Spleen (tissue), 11 donors: ENCODE data around the gene LRMDA. TPM values are rescaled to one million over a fixed set of nuclear protein-coding genes. Genes with fewer than 3 reads are reported as not detected.

Source experiments
- DNase-seq: peaks from one replicate; pipeline ENCODE4 v3.0.0-alpha.2; 2020
- H3K27ac ChIP-seq, 8 donors: fragments of 200-600 bp; sonication (generic) in 7 of 8; 1 replicate in 4 of 8; 2 replicates in 4 of 8; pipeline versions ENCODE4 v1.5.0 to v1.8.0; 2016 to 2021; ENCODE audit warnings: inconsistent platforms in 4 of 8, mild to moderate bottlenecking in 4 of 8, moderate library complexity in 1 of 8
- H3K27me3 ChIP-seq, 7 donors: fragments of 200-600 bp; sonication (generic) in 6 of 7; replicated peaks in 1 of 7; 1 replicate in 4 of 7; 2 replicates in 3 of 7; pipeline versions ENCODE4 v1.5.0 to v1.8.0; 2016 to 2021; ENCODE audit warnings: inconsistent platforms in 3 of 7, mild to moderate bottlenecking in 1 of 7
- H3K36me3 ChIP-seq, 6 donors: fragments of 200-600 bp; sonication (generic) in 5 of 6; 1 replicate in 4 of 6; 2 replicates in 2 of 6; pipeline versions ENCODE4 v1.5.0 to v1.8.0; 2016 to 2021; ENCODE audit warnings: inconsistent platforms in 2 of 6
- H3K4me1 ChIP-seq, 6 donors: fragments of 200-600 bp; sonication (generic) in 5 of 6; 1 replicate in 3 of 6; 2 replicates in 3 of 6; pipeline versions ENCODE4 v1.5.0 to v1.8.0; 2016 to 2021; ENCODE audit warnings: inconsistent platforms in 3 of 6
- H3K4me3 ChIP-seq, 8 donors: fragments of 200-600 bp; sonication (generic) in 7 of 8; 1 replicate in 4 of 8; 2 replicates in 4 of 8; pipeline versions ENCODE4 v1.5.0 to v1.8.0; 2016 to 2021; ENCODE audit warnings: inconsistent platforms in 4 of 8, mild to moderate bottlenecking in 4 of 8, moderate library complexity in 2 of 8
- H3K9me3 ChIP-seq, 8 donors: fragments of 200-600 bp; sonication (generic) in 7 of 8; 1 replicate in 4 of 8; 2 replicates in 4 of 8; pipeline versions ENCODE4 v1.5.0 to v1.8.0; 2016 to 2021; ENCODE audit warnings: inconsistent platforms in 4 of 8
- POLR2A ChIP-seq, 3 donors: fragments of 450-650 bp; IDR thresholded peaks; one replicate each; pipeline ENCODE4 v1.5.1; 2017; ENCODE audit warnings: antibody characterized with exemption in 3 of 3, mild to moderate bottlenecking in 1 of 3
- POLR2AphosphoS5 ChIP-seq, 3 donors: sonication (generic); formaldehyde crosslinking; IDR thresholded peaks; one replicate each; pipeline ENCODE4 v1.5.1; 2017; ENCODE audit warnings: antibody characterized with exemption in 3 of 3
- WGBS, 5 donors: extraction: QIAGEN DNeasy Blood & Tissue Kit in 3 of 5; methylation state at CpG; one replicate each; pipeline versions ENCODE4 v1.1.5 to v1.1.7; 2013 to 2018; 5-methylcytosine and 5-hydroxymethylcytosine counted together
- intact Hi-C: fragments of 100-400 bp; cut with DNase I; formaldehyde crosslinking; loops from one replicate; pipeline ENCODE4 v1.15.0; 2023; ENCODE audit warnings: low total_unique reads
- polyA plus RNA-seq, 3 donors: library from polyadenylated mRNA; stranded (reverse); fragments of 200-250 nt; gene quantifications; one replicate each; pipeline ENCODE4 v1.2.1, GENCODE V29; 2013
- total RNA-seq, 7 donors: library from RNA; depleted of rRNA in 3 of 7; stranded (reverse); fragments of >200 nt in 3 of 7; fragmentation: NEBNext Ultra II Directional in 4 of 7; extraction: Animal tissue kit (Norgen Biotek cat#: 25700) in 4 of 7; gene quantifications; one replicate each; pipeline versions ENCODE4 v1.1.0 to v1.2.1, GENCODE V29; 2016 to 2021
- TF ChIP-seq, protein P1 (sequence below), 11 experiments: fragments of 200-600 bp in 7 of 11; fragments of 450-650 bp in 4 of 11; sonication (generic) in 4 of 11; IDR thresholded peaks in 8 of 11; conservative IDR thresholded peaks in 3 of 11; 1 replicate in 7 of 11; 2 replicates in 4 of 11; pipeline versions ENCODE4 v1.4.0 to v1.8.0; 2016 to 2021; ENCODE audit warnings: antibody characterized with exemption in 11 of 11, inconsistent platforms in 4 of 11, mild to moderate bottlenecking in 1 of 11
- donor health status: healthy with polysubstance abuse.
- donor health status: DM: no; HTN: no; CAD: no; lungs with moderate emphysema.
- donor health status: DM: no; HTN: no; CAD: no.
- donor health status: Bipolar disorder and iron deficiency.
- donor health status: healthy.
- donor health status: DM: no; HTN: no; CAD: no.
- donor health status: DM: yes; HTN: yes; CAD: no.

LRMDA gene
- total and polyA plus RNA-seq, 10 donors, result 7.3 to 46.6 (median 28.2) TPM

DNA sequence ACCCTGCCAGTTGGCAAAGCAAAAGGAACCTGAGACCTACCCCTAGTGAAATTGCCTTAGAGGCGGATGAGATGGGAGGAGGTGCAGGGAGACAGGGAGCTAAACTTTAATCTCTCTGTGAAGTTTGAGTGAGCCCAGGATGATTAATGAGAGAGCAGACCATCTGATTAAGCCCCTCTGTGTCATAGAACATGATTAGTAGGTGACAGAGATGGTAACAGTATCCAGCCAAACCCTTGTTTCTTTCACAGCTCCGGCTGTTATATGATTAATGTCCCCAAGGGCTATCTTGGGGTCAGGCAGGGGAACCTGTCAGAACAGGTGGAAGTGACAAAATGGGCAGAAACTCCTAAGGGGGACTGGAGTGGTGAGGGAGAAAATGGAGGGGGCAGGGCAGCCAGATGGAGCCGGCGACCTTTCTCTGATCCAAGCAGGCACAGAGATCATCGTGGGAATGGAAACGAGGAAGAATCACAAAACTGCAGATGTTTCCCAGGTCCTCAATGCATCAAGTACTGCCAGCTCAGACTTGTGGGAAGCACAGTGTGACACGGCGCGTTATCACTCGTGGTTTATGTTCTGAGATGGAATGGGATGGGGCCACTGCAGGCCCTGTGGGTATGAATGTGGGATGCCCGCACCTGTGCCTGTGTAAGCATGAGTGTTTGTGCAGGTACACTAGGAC, 684.2 kb downstream of the LRMDA start:
- H3K36me3 ChIP-seq, result no peaks in the 10 kb centered on the region
- no peak overlapping the region for H3K4me3 ChIP-seq
- DNase-seq, result no peak
- 80 to 91% (median 83%) methylated on average over 11 of the region's 11 CpGs for WGBS, 5 donors
- H3K4me1 ChIP-seq, result peaks cover 0 to 3% (median 0%) of the 10 kb centered on the region in 6 donors
- H3K9me3 ChIP-seq, result no peaks in the 10 kb centered on the region
- H3K27ac ChIP-seq, result no peak overlapping the region
- TF ChIP-seq POLR2AphosphoS5 (IDR thresholded peaks at IDR 0.05) (no peak), POLR2A (IDR thresholded peaks at IDR 0.05) (no peak)
- TF ChIP-seq, protein P1, sequence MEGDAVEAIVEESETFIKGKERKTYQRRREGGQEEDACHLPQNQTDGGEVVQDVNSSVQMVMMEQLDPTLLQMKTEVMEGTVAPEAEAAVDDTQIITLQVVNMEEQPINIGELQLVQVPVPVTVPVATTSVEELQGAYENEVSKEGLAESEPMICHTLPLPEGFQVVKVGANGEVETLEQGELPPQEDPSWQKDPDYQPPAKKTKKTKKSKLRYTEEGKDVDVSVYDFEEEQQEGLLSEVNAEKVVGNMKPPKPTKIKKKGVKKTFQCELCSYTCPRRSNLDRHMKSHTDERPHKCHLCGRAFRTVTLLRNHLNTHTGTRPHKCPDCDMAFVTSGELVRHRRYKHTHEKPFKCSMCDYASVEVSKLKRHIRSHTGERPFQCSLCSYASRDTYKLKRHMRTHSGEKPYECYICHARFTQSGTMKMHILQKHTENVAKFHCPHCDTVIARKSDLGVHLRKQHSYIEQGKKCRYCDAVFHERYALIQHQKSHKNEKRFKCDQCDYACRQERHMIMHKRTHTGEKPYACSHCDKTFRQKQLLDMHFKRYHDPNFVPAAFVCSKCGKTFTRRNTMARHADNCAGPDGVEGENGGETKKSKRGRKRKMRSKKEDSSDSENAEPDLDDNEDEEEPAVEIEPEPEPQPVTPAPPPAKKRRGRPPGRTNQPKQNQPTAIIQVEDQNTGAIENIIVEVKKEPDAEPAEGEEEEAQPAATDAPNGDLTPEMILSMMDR (IDR thresholded peaks at IDR 0.05 in 8 of 11, conservative IDR thresholded peaks at IDR 0.05 in 3 of 11), result no peak
- intact Hi-C loops, result no loop called here
- peaks cover 0 to 10% (median 0%) of the 10 kb centered on the region in 7 donors for H3K27me3 ChIP-seq

DNA sequence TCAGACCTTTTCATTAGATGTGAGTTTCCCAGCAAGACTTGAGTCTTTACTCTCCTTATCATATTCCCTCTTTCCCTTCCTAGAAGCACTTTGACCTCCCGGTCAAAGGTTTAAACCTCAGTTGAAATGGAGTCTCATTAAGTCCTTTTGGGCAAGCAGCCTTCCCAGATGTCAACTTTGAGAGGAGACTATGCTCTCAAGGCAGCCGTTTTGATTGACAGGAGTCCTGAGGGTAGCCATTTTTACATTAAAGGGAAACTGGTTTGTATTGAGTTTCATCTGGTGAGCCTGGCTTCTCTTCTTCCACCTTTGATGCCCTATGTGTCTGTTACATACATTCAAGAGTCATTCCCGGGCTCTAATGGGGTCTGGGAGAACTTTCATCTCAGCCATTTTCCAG, 685.1 kb downstream of the LRMDA start:
- H3K4me1 ChIP-seq, result peaks cover 0 to 3% (median 0%) of the 10 kb centered on the region in 6 donors
- no peak overlapping the region for H3K4me3 ChIP-seq
- intact Hi-C loops, result no loop called here
- WGBS, 5 donors, result 61 to 92% (median 73%) methylated on average over 3 of the region's 3 CpGs
- DNase-seq, result no peak
- no peaks in the 10 kb centered on the region for H3K36me3 ChIP-seq
- no peaks in the 10 kb centered on the region for H3K9me3 ChIP-seq
- TF ChIP-seq POLR2AphosphoS5 (IDR thresholded peaks at IDR 0.05) (no peak), POLR2A (IDR thresholded peaks at IDR 0.05) (no peak)
- TF ChIP-seq, protein P1 (IDR thresholded peaks at IDR 0.05 in 8 of 11, conservative IDR thresholded peaks at IDR 0.05 in 3 of 11), result no peak
- H3K27me3 ChIP-seq, result peaks cover 0 to 9% (median 0%) of the 10 kb centered on the region in 7 donors
- H3K27ac ChIP-seq, result no peak overlapping the region

DNA sequence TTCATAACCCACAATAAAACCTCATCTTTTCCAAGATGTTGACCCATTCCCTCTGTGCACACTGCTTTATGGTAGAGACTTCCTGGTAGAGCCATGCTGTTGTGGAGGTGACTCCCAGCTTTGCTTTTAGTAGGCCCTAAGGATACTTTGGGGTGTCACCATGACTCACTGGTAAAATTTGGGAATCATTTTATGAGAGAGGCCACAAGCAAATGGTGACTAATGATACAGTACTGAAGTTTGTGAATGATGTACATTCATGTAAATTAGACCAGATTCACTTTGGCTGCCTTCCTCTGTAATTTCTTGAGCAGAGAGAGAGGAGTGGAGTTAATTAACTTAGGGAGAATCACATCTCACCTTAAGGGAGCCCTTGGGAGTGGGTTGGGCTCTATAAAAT, 686.5 kb downstream of the LRMDA start:
- Histone ChIP-seq H3K27ac (no peak overlapping the region), H3K4me3 (no peak overlapping the region), H3K36me3 (no peaks in the 10 kb centered on the region), H3K27me3 (no peaks in the 10 kb centered on the region), H3K4me1 (peaks cover 0 to 3% (median 0%) of the 10 kb centered on the region in 6 donors), H3K9me3 (no peaks in the 10 kb centered on the region)
- TF ChIP-seq POLR2AphosphoS5 (IDR thresholded peaks at IDR 0.05) (no peak), POLR2A (IDR thresholded peaks at IDR 0.05) (no peak)
- TF ChIP-seq, protein P1 (IDR thresholded peaks at IDR 0.05 in 8 of 11, conservative IDR thresholded peaks at IDR 0.05 in 3 of 11), result no peak
- no peak for DNase-seq
- intact Hi-C loops, result no loop called here

DNA sequence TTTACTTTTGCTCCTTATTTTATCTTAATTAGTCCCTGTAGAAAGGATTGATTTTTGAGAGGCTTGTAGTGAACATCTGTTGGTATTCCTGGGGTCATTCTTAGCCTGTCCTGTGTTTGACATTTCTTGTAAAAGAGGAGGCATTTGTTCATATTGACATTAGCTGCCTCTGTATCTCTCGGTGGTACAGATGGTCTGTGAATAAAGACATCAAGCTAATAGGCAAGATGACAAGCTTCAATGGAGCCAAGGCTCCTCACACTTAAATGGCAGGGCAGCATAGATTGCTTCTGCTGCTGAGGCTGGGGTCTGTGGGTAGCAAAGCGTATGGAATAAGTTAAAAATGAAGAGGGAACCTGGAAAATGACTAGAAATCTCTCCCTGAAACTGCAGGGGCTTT, 687.6 kb downstream of the LRMDA start:
- DNase-seq, result no peak

More for the DNA sequence above, 687.6 kb downstream of the LRMDA start:
- WGBS, 5 donors, result 67 to 87% (median 86%) methylated on average over 2 of the region's 2 CpGs
- Histone ChIP-seq H3K4me3 (no peak overlapping the region), H3K36me3 (no peaks in the 10 kb centered on the region), H3K27ac (no peak overlapping the region), H3K9me3 (no peaks in the 10 kb centered on the region), H3K4me1 (peaks cover 0 to 3% (median 0%) of the 10 kb centered on the region in 6 donors), H3K27me3 (no peaks in the 10 kb centered on the region)
- intact Hi-C loops, result no loop called here
- TF ChIP-seq, protein P1 (IDR thresholded peaks at IDR 0.05 in 8 of 11, conservative IDR thresholded peaks at IDR 0.05 in 3 of 11), result no peak
- TF ChIP-seq POLR2AphosphoS5 (IDR thresholded peaks at IDR 0.05) (no peak), POLR2A (IDR thresholded peaks at IDR 0.05) (no peak)
